Thyroid gland (tissue), 4 donors: ENCODE results near the gene ITGA5.

Experiments used
- POLR2A ChIP-seq, 2 donors: fragments of 450-650 bp; IDR thresholded peaks; one replicate each; pipeline ENCODE4 v1.6.1; 2017; ENCODE audit warnings: antibody characterized with exemption in 2 of 2, mild to moderate bottlenecking in 2 of 2, moderate library complexity in 1 of 2
- TF ChIP-seq, protein P1 (sequence below), 6 experiments: fragments of 200-600 bp in 3 of 6; fragments of 450-650 bp in 3 of 6; sonication (generic) in 3 of 6; IDR thresholded peaks; one replicate each; pipeline ENCODE4 v1.5.1; 2016 to 2019; ENCODE audit warnings: antibody characterized with exemption in 6 of 6, mild to moderate bottlenecking in 2 of 6, inconsistent platforms in 1 of 6, moderate library complexity in 1 of 6

DNA sequence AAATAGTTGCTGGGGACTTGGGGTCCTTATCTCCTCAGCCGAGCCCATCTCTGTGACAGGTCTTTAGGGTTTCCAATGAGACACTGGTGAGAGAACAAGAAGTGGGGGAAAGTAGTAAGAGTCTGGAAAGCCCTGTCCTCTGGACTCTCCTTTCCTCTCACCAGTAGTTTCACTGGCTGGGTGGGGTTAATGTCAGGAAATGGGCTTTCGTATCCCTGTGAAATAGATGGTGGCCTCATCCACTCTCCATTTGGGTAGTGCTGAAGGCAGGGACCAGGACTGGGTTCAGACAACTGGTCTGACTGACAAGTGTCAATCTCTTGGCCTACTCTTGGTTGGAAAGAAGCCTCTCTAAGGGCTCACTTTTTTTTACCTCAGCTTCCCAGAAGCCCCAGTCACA, 42.1 kb downstream of the ITGA5 start:
- no peak for TF ChIP-seq POLR2A (IDR thresholded peaks at IDR 0.05)
- TF ChIP-seq, protein P1, sequence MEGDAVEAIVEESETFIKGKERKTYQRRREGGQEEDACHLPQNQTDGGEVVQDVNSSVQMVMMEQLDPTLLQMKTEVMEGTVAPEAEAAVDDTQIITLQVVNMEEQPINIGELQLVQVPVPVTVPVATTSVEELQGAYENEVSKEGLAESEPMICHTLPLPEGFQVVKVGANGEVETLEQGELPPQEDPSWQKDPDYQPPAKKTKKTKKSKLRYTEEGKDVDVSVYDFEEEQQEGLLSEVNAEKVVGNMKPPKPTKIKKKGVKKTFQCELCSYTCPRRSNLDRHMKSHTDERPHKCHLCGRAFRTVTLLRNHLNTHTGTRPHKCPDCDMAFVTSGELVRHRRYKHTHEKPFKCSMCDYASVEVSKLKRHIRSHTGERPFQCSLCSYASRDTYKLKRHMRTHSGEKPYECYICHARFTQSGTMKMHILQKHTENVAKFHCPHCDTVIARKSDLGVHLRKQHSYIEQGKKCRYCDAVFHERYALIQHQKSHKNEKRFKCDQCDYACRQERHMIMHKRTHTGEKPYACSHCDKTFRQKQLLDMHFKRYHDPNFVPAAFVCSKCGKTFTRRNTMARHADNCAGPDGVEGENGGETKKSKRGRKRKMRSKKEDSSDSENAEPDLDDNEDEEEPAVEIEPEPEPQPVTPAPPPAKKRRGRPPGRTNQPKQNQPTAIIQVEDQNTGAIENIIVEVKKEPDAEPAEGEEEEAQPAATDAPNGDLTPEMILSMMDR (IDR thresholded peaks at IDR 0.05) = no peak
